GM19438 (cell line): ENCODE results near the gene MAP2K2.

Experiments used
- ATAC-seq: cut with Tn5 transposase; IDR thresholded peaks from one replicate; pipeline ENCODE4 v1.9.1; 2021; ENCODE audit warnings: low read depth; ENCODE audit not compliant: unreplicated experiment

MAP2K2 gene

DNA sequence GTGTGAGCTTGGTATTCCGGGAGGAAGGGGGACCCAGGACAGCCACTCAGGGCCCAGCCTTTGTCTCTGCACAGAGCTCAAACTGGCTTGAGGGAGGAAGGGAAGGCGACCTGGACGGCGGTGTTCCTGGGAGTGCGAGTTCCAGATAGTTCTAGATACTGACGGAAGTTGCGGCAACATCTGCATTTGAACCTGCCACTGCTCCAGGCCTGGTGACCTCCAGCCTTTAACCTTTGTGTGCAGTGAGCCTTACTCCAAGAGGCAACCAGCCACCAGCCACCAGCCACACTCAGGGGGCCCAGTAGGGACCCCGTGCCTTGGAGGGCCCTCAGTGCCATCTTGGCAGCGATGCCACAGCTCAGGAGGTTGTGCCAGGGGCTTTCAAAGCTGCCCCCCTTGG, 41.8 kb downstream of the MAP2K2 start:
- no peak for ATAC-seq

DNA sequence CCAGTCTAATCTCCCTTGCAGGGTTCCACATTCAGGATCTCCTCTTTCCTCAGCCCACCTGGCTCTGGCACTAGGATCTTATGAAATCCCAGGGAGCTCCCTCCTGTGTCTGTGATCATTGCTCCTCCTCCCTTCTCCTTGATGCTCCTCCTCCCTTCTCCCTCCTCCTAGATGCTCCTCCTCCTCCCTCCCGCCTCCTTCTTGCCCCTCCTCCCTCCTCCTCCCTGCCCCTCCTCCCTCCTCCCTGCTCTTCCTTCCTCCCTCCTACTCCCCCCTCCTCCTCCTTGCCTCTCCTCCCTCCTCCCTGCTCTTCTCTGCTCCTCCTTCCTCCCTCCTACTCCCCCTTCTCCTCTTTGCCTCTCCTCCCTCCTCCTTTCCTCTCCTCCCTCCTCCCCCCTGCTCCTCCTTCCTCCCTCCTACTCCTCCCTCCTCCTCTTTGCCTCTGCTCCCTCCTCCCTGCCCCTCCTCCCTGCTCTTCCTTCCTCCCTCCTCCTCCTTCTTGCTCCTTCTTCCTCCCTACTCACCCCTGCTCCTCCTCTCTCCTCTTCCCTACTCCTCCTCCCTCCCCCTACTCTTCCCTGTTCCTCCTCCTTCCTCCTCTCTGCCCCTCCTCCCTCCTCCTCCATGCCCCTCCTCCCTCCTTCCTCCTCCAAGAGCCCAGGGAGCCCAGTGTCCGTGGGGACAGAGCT, 42.3 kb downstream of the MAP2K2 start:
- no peak for ATAC-seq

DNA sequence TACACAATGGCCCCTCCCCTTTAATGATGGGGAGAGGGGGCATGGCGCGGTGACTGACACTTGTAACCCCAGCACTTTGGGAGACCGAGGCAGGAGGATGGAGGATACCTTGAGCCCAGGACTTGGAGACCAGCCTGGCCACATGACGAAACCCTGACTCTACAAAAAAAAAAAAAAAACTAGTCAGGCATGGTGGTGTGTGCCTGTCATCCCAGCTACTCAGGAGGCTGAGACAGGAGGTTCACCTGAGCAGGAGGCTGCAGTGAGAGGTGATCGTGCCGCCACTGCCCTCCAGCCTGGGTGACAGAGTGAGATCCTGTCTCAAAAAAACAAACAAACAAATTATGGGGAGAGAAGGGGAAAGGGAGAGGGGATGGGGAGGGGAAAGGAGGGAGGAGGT, 43.4 kb downstream of the MAP2K2 start:
- no peak for ATAC-seq

DNA sequence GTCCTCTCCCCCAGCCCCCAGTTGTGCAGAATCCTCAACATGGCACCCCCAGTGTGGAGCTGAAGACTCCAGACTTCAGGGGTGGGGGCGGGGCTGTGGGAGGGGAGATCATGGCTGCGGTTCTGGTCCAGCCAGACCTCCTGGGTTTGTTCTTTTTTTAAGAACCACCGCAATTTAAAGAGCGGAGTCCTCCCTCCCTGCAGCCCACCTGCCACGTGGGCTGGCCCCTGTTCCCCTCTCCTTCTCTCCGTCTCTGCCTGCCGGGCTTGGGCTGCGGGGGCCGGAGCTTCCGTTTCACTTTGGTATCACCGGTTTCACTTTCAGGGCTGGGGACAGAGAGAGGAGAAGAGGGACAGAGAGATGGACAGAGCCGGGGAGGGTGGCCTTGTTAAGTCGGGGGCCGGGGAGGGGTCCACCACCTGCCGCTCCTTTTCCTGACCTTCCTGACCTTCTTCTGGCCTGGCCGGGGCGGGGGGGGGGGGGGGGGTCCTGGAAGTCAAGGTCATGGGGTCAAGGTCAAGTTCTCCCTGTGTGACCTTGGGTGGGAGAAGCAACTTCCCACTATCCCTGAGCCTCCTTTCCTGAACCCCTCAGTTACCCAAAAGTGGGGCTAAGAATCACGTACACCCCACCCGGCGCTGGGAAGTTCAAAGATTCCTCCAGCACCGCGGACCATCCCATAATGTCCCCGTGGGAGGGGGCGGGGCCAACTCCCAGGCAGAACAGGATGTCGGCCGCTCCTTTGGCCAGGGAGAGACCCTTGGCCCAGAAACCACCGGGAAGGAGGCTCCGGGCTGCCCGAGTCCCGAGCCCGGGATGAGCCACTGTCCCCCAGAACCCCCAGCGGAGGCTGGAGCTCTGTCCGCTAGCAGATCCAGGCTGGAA, 45.9 kb downstream of the MAP2K2 start:
- ATAC-seq: no peak

DNA sequence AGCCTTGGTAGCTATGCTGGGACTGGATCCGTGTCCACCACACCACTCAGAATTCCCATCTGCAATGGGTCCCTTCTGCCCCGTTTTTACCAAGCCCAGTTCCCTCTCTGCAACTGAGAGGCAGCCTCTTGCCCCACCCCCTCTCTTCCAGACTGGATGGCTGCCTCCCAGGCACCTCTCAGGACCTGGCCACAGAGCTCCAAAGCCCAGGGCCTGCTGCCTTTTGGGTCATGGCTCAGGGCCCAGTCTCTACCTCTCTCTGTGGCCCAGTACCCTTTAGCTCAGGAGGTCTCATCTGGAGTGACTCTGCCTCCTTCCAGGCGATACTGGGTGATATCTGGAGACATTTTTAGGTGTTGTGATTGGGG, 46.9 kb downstream of the MAP2K2 start:
- ATAC-seq: no peak

DNA sequence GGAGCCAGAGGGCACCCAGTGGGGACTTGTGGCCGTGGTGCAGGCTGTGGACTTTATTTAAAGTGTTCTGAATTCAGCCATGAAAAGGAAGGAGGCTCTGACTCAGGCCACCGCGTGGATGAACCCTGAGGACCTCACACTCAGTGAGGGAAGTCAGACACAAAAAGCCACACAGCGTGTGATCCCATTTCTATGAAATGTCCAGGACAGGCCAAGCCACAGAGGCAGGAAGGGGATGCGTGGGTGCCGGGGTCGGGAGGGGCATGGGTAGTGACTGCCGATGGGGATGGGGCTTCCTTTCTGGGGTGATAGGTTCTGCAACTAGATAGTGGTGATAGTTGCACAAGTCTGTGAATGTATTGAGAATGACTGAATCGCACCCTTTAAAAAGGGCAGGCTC, 48.5 kb downstream of the MAP2K2 start:
- no peak for ATAC-seq

DNA sequence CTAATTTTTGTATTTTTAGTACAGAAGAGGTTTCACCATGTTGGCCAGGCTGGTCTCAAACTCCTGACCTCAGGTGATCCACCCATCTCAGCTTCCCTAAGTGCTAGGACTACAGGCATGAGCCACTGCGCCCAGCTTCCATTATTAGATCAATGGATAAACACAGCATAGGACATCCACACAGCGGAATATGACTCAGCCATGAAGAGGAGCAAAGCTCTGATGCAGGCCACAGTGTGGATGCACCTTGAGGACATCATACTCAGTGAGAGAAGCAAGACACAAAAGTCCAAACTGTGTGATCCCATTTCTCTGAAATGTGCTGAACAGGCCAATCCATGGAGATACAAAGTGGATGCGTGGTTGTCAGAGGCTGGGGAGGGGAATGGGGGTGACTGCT, 52.3 kb downstream of the MAP2K2 start:
- no peak for ATAC-seq

DNA sequence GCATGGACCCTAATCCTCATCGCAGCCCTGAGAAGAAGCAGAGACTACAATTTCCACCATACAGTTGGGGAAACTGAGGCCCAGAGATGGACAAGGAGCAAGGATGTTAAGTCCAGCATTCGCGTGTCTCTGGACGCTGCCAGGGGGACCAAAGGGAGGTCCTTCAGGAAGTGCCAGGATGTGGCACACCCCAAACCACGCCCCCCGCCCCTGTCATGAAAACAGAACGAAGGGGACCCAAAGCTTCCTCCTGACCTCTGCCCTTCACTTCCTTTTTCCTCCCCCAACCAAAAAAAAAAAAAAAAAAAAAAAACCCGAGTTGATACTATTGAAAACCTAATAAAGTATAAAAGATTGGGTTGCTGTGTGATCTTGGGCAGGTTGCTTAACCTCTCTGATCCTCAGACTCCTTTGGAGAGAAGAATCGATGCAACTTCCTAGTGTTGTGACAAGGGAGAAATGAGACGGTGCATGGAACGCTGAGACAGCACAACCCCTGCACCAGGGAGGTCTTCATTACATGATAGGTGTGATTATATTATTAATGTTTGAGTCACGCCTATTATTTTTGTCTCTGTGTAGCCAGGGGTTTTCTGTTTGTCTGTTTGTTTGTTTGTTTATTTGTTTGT, 54.5 kb downstream of the MAP2K2 start:
- ATAC-seq: no peak

DNA sequence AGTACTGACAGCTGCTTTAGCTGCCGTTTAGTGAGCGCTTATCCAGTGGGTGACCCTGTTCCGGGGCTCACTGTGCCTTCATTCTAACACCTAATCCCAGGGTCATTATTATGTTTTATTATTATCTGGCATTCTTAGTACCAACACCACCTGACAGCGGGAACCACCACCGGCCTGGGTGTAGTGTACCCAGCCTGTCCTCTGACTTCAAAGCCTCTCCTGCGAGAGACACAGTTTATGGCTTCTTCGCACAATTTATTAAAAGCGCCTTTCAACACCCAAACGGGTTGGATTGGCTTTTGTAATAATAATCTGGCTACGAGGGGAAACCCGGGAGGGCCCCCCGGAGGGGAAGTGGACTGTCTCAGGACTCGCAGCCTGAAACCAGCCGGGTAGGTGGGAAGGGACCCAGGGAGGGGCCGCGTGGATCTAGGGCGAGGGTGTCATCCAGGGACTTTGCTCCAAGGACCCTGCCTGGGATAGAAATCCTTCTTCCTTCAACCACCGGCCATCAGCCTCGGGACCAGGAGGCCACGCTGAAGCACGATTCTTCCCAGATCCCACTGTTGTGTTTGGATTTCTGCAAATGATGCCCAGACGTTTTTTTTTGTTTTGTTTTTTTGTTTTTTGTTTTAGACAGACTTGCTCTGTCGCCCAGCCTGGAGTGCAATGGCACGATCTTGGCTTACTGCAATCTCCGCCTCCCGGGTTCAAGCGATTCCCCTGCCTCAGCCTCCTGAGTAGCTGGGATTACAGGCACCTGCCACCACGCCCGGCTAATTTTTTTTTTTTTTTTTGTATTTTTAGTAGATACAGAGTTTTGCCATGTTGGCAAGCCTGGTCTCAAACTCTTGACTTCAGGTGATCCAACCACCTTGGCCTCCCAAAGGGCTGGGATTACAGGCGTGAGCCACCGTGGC, 55.6 kb downstream of the MAP2K2 start:
- ATAC-seq: no peak

DNA sequence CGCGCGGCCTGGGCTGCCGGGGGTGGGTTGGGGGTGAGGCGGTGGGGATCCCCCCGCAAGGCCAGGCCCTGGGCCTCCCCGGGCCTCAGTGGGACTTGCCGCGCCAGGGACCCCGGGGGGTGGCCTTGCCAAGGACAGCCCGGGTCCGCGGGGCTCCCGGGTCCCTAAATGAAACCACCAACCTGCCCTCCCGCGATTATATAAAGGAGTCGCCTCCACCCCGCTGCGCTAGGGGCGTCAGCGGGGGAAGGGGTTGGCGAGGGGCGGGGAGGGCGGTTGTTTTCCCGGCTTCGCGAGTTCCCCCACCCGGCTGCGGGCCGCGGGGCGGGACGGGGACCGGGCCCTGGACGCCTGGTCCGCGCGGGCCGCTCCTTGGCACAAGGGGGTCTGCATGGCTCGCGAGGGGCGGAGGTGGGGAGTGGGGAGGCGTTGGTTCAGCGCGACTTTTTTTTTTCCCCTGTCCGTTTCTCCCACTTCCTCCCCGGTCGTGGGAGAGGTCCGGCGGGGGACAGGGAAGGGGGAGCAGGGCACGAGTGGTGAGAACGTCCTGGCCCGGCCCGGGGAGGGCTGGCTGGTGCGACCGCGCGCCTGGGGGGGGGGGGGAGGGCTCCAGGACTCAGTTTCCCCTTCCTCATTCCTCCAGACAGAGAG, 56.4 kb downstream of the MAP2K2 start:
- ATAC-seq: no peak

DNA sequence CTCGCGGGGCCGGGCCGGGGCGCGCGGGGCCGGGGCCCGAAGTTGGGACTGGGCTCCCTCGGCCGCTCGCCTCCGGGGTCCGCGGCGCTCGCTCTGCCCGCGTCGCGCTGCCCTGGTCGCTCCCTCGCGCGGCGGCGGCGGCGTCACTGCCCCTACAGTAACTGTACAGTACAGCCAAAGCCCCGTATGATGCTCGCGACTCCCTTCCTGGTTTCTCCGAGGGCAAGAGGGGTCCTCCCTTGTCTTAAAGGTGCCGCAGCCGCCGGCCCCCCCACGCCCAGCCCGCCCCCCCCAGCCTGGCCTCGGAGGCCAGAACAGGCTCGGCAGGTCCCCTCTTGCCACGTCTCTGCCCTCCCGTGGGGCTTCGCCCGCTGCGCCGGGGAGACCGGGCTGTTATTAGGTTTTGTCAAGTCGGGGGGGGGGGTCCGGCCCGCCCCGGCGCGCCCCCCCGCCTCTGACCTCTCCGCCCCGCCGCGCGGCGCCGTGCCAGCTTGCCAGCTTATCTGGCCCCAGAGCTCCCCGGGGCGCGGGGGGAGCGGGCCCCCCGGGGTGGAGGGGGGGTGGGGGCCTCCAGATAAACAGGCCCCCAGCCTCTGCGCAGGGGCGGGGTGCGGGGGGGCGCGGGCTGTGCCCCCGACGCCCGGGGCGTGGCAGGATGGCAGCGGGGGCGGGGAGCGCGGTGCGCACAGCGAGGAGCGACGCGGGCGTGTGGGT, 57.1 kb downstream of the MAP2K2 start, which contains the start of gene ZBTB7A:
ZBTB7A (minus strand) TSS at position 218 of the 714 bp plus-strand sequence. CDS start 11,667 bp downstream, outside the sequence.
- no peak for ATAC-seq

DNA sequence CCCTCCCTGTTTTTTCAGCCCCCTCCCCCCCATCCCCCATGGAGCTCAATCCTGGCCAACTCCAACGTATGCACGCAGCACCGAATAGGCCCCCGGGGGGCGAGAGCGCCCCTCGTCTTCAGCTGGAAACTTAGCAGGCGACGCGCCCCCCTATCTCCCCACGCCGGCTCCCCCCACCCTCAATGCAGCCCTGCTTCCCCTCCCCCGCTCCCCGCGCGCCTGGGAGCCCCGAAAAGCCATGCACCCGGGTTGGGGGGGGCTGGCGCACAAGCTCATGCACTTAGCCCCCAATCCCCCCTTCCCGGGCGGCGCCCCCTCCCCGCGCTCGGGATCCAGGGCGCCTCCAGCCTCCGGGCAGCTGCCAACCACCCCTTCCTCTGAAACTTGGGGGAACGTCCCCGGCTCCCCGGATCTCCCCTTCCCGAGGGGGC, 57.7 kb downstream of the MAP2K2 start:
- ATAC-seq: no peak

DNA sequence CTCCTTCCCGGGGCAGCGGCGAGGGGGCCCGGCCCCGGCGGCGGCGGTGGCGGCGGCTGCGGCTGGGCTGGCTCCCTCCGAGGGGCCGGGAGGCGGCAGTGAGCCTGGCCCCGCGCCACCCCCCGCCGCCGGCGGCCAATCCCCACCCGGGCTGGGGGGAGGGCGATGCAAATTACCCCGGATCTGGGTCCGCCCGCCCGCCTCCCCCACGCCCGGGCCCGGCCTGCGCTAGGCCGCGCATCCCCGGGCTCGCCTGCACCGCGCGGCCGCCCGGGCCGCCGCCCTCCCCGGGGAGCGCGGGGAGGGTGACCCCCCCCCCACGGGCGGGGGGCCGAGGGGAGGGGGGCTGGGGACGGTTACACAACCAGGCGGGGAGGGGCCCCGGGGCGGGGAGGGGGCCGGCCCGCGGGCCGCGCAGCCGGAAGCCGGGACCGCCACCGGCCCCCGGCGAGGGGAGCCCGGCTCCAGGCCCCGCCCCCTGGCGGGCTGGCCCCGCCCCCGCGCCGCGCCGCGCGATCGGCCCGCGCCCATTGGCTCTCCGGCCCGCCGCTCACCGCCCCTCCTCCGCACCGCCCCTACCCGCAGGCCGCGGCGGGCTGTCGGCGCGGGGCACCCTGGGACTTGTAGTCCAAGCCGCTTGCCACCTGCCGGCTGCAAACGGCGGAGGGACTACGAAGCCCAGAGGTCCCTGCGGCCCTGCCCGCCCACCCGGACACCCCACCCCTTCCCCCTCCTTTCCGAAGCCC, 58.3 kb downstream of the MAP2K2 start:
- peak; percentile 63 for ATAC-seq

DNA sequence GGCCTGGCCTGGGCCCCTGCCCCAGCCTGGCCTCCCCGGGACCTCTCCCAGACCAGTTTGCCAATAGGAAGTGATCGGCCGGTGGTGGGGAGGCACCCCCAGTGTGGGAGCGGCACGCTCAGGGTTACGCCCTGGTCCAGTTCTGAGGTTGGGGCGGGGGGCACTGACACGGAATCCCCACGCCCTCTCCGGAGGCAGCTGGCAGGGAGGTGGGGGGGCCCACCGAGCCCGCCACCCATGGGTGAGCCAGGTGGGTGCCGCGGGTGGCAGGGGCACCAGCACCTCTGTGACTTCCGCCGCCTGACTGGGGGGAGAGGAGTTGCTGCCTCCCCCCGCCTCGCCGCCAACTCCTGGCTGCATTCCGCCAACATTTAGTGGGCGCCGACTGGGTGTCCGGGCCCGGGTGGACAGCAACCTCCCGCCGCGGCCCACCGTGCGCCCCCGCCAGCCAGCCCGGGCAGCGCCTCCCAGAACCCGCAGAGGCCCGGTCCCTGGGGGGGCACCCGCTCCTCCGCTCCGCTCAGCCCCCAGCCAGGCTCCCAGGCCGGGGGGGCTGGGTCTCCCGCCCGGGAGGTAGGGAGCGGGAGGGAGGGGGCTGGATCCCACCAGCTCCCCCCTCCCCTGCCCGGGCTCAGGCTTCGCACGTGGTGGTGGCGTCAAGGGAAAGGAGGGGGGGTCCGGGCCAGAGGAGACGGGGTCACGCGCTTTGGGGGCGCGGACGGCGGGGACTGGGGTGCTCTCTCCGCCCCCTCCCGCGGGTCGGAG, 59.2 kb downstream of the MAP2K2 start:
- ATAC-seq: no peak

DNA sequence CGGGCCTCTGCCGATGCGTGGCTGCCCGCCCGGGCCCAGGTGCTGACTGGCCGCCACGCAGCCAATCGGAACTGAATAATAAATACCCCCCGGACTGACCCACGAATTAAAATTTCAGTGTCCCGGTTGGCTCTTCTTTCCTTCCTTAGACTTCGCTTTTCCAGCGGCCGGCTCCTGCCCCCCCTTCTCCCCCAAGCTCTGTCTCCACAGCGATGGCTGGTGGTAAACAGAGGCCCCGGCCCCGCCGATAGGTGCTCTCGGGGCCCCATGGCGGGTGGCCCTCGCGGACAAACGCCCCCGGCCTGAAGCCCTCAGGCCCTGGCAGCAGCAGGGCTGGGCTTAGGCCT, 59.8 kb downstream of the MAP2K2 start:
- ATAC-seq: no peak

DNA sequence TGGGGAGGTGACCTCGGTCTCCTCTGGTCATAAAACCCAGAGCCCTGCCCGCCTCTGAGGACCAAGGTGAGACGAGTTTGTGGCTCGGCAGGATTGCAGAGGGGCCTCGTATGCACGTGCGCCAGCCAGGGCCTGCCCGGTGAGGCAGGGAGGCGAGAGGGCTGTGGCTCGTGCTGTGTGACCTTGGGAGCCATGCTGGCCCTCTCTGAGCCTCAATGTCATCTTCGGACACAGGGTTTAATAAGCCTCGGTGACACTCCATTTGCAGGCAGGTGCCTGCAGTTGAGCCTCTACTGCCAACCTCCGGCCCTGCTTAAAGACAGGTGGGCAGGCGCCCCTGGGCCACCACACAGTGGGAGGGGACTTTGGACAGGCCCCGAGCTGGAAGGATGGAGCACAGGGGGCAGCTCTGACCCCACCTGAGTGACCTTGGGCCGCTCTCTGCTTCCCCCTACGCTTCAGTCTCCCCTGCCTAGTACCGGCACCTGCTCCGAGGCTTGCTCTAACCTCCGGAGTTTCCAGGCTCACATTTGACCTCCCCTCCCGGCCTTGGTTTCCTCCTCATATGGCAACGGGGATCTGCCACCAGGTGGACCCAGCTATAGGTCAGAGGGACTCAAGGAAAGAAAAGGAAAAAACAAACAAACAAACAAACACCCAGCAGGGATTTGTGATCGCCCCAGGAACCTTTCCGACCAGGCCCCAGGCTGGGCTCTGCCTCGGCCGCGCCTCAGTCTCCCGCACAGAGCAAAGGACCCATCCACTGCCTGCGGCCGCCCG, 60.4 kb downstream of the MAP2K2 start:
- ATAC-seq: no peak
